Superior temporal gyrus (tissue), 1 donor: ENCODE results near the gene TP63.

ENCODE experiments used
- DNase-seq: peaks from one replicate; pipeline ENCODE4 v3.0.0-alpha.2; 2016; ENCODE audit errors: extremely low spot score

TP63 gene

GRCh38 chr3:189684317-189684716, 53.1 kb downstream of the TP63 start:
- no peak for DNase-seq

DNA sequence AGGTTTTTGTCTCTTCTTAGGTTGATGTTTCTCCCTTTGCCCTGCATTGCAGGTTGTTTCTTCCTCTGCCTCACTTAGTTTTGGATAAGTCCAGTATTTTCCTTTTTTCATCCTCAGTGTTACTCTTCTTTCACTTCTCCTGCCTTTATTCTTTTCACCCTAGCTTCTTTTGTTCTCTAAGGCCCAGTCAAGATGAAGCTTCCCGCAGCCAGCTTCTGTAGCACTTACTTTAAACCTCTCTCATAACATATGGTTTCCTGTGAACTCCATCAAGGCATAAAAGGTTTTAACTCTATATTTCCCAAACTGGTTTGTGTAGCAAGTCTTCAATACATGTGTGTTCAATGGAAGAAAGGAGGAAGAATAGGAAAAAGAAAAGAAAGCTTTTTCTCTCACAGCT, 54.1 kb downstream of the TP63 start:
- DNase-seq, result no peak

GRCh38 chr3:189685860-189686259, 54.7 kb downstream of the TP63 start:
- DNase-seq, result no peak

GRCh38 chr3:189687475-189687874, 56.3 kb downstream of the TP63 start:
- no peak for DNase-seq

DNA sequence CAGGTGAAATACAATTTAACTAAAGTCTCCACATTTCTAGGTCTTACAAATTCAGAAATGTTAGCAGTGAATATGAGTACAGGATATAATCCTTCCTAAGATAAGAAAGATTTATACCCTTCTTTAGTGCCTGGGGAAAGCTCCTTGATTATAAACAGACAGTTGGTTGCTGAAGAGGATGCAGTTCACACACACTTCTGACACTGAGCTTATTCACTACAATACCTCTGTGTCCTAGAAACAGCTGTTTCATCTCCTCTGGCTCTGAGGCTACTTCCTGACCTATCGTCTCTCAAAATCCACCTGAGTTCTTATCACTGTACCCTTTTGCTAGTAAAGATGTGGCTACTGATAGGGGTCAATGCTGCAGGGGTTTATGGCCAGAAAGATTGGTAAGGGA, 57.1 kb downstream of the TP63 start:
- DNase-seq, result no peak

DNA sequence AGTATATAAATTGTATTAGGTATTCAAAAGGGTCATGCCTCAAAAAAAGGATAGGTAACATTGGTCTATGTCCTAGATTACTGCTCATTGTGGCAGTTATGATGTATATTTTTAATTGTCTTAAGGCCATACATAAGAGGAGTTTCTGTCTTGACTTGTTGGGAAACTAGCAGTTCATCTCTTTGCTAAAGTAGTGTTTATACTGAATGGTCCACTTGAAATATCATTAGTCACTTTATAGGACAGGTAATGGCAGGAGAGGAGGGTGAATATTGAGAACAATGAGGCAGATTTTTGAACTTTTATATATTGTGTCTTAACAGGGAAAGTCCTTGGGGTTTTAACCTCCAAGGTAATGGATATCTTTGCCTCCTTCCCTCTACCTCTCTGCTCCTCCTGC, 58.4 kb downstream of the TP63 start:
- DNase-seq, result no peak

- DNase-seq, result no peak
Observed at GRCh38 chr3:189690237-189690636, 59.0 kb downstream of the TP63 start.

DNA sequence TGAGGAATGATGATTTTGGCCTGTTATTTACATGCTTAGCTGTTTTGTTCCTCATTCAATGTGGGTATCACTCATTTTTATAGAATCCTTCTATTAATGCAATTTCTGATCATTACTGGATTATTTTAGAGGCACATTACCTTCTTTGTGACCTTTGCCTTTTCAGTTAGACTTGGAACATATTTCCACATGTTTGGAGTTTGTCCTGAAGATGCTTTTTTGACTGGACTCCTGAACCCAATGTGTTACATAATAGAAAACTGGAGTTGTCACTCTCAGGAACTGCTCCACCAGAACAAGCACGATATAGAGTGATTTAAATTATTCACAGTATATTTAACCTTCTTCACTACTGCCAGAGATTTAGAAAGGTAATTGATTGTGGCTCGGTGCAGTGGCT, 59.5 kb downstream of the TP63 start:
- no peak for DNase-seq

GRCh38 chr3:189695400-189695799, 64.2 kb downstream of the TP63 start:
- no peak for DNase-seq

DNA sequence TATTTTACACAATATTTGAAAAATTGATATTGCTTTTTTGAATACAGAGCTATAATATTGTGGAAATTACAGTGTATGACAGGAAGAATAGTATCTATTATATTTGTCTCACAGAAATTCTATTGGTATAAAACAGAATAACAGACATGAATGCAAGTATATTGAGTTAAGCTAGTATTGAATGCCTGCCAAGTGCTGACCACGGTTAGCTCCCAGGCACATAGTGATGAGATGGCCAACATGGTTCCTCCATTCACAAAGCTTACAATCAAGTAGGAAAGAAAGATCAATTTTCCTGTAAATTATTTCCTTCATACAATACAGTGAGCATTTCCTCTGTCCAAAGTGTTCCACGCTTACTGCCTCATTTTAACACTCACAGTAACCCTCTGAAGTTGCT, 67.6 kb downstream of the TP63 start:
- DNase-seq, result no peak

GRCh38 chr3:189699885-189700284, 68.7 kb downstream of the TP63 start:
- DNase-seq, result no peak

DNA sequence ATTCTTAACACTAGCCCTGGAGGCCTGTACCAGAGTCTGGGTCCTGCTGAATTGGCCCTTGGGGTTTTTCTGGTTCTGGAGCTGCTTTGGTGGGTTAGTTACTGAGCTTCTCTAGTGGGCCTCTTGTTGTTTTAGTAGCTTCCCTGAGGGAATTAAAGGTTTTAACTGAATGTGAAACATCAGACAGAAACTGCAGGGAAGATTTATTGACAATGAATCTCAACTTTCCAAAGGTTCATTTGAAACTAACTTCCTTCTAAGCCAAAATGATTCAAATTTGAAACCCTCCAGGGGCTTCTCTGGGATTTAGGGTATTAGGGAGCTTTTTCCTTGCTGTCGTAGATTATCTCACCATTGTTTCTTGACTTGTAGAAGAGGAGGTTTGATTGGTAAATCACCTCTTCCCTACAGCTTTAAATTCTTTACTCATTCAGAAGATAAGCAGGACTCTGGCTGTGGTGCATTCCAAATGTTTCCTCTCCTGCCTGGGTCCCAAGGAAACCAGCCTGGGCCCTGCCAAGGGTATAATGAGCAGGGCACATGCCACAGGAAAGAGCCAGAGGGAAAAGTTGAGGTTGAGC, 71.0 kb downstream of the TP63 start:
- DNase-seq, result no peak

- no peak for DNase-seq
Observed at GRCh38 chr3:189703865-189704264, 72.7 kb downstream of the TP63 start.

- DNase-seq, result no peak
Observed at GRCh38 chr3:189708375-189708774, 77.2 kb downstream of the TP63 start.

DNA sequence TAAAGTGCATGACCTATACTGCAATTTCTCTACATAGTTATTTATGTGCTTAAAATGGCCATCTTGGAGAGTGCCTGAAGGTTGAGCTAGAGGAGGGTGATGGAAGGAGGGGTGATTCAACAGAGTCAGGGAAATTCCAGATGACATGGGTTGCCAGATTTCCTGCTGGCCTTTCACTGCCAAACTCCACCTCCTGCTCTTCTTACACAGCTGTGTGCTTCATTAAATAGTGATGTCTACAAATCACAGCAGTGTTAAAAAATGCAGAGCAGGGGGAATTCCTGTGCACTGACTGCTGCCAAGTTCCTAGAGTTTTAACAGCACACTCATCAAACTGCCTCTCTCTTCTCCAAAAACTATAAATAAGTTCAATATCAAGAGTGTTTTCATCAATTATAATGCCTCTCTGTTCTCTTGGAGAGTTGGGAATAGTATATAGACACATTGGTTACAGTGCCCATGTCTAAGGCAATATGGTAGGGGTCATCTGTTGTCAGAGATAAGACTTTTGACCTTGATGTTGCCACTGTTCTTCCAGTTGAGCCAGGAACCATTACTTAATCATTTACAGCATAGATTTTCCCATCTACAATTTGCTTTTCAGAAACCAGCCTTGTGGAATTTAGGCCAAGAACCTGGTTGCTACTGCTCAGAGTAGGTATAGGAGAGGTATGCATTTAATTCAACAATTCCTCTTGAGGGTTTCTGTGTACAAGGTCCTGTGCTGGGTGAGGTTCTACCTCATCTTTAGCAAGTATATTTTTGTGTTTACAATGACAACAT, 79.6 kb downstream of the TP63 start:
- no peak for DNase-seq

GRCh38 chr3:189712906-189713483, 81.8 kb downstream of the TP63 start:
- no peak for DNase-seq

DNA sequence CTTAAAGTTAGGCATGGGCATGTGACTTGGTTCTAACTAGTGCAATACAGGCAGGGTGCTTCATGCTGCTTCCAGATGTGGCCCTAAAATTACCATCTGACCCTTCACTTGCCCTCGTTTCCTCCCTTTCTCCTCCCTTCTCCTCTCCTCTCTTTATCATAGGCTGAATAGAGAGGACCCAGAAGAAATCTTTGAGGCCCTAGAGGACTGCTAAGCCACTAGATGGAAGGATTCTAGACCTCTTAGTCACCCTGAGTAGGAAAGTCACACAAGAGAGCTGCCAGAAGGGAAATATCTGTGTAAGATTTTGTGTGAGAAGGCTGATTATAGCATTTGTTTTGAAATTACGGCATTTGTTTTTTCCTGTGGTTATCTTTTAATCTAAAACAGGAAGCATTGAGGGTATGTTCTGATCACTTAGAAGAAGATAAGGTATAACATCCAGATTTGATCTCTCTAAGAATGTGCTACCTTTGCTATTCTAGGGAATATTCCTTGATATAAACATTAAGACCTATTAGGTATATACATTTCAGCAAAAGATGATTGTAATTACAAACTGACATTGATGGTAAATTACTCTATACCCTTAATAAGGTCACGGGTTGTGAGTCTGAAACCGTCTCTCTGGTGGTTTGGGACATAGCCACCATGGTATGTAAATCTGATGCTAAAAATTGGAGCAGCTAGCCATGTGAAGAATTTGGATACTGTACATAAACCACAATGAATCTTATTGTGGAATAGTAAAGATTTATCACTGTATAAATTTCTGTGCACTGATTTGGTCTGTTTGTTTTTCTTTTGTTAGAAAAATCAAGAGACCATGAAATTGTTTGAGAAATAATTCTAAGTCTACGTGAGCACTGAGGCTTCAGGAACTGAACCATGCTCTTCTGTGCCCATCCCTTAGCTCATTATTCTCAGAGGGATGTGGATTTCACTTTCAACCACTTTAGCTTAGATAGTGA, 84.1 kb downstream of the TP63 start:
- DNase-seq, result no peak

DNA sequence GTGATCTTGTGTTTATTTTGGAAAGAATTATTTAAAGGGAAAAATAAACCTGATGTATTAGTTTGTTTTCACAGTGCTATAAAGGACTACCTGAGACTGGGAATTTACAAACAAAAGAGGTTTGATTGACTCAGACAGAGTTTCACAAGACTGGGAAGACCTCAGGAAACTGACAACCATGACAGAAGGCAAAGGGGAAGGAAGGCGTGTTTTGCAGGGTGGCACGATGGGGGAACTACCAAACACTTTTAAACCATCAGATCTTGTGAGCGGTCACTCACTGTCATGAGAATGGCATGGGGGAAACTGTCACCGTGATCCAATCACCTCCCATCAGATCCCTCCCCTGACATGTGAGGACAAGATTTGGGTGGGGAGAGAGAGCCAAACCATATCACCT, 87.0 kb downstream of the TP63 start:
- no peak for DNase-seq

DNA sequence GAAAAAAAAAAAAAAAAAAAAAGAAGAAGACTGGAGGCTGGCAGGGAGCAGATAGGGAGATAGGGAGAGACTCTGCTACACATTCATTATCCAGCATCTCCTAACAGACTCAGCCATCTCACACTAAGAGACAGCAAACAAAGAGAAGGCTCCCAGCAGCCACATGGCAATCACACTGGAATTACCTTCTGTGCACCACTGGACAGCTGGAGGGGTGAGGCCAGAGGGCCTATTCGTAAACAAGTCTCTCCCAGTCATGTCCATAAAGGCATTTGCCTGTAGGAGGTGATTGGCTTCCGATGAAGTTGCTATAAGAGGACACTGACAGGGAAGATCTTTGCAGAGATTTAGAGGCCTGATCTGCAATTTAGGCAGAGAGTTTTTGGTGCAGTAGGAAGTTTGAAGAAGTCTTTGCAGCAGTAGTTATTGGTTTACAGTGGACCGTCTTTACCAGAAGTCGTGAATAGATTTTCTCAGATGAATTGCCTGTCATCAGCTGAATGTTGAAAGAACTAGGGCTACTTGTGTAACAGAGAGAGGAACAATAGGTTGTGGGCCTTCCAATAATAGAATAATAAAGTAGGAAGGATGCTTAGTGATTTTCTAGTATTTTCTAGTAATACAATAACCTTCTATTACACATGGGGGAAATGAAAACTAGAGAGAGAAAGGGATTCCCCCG, 89.7 kb downstream of the TP63 start:
- no peak for DNase-seq

DNA sequence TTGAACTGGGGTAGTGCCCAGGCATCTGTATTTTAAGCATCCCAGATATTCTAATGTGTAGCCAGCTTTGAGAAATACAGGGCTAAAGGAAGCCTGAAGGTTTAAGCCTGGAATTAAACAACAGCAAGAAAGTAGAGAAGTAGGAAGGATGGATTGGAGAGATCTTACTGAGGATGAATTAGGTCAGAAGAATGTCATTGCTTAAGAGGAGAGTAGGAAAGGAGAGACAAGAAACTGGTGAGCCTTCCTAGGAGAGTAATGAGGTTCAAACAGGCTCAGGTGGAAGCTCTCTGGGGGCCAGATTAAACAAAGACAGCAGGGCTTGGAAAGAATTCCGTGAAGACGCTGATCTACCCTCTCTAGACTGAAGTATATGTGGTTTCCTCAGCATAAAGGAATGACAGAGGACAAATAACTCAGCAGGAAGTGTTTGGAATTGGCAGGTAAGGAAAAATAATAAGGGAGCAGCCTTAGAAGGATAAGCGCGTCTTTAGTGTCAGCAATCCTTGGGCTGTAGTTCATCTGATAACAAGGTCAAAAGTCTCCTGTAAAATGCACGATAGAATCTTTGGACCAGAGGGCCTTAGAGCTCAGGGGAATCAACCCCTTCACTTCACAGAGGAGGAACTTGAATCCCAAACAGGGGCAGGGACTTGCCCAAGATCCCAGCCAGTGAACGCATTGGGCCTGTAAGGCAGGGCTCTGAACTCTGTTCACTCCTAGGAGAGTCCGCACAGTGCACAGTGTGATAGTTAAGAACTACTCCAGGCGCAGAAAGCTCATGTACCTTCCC, 90.9 kb downstream of the TP63 start:
- no peak for DNase-seq

- DNase-seq, result no peak
Observed at GRCh38 chr3:189724356-189724755, 93.2 kb downstream of the TP63 start.
